ENCODE data around the gene DTX2. TPM values are rescaled to one million over a fixed set of nuclear protein-coding genes. Genes with fewer than 3 reads are reported as not detected.

The DTX2 gene
- total and polyA plus RNA-seq, 2 donors (not counting 1 experiment from before 2014, with no cell fraction given), result 36.4 to 66.9 TPM

GRCh38 chr7:76428149-76428823, 33.2 kb upstream of the DTX2 start:
- no peaks in the 10 kb centered on the region for H3K9me3 ChIP-seq (ENCODE audit: control extremely low read depth in 1 of 3, control insufficient read depth in 2 of 3, insufficient read depth in 1 of 3, low read length in 2 of 3)
- no peak overlapping the region for H3K27ac Mint-ChIP-seq
- CTCF ChIA-PET, result no interaction called here

GRCh38 chr7:76428868-76429805, 32.4 kb upstream of the DTX2 start:
- no peaks in the 10 kb centered on the region for H3K27me3 Mint-ChIP-seq
- H3K79me2 ChIP-seq (ENCODE audit: control insufficient read depth, insufficient read depth, low read length), result no peaks in the 10 kb centered on the region
- H3K27ac Mint-ChIP-seq, result no peak overlapping the region
- H4K20me1 ChIP-seq (ENCODE audit: control insufficient read depth, insufficient read depth, low read length, poor library complexity, severe bottlenecking), result no peaks in the 10 kb centered on the region
- DNase-seq (no peak), ATAC-seq (ENCODE audit: low read depth) (no peak)
- no peaks in the 10 kb centered on the region for H3K4me1 Mint-ChIP-seq
- H3K4me2 ChIP-seq (replicated peaks; ENCODE audit: low read depth, low read length, poor library complexity, severe bottlenecking), result no peak overlapping the region
- H3K27me3 ChIP-seq (replicated peaks in 1 of 4; ENCODE audit: control extremely low read depth in 1 of 4, control insufficient read depth in 3 of 4, insufficient read depth in 4 of 4, low read length in 3 of 4), result no peaks in the 10 kb centered on the region
- intact Hi-C loops (cut with micrococcal nuclease), result no loop called here
- H3K9ac ChIP-seq (ENCODE audit: low read length), result no peak overlapping the region
- no peak overlapping the region for H2AFZ ChIP-seq (ENCODE audit: insufficient read depth, low read depth, low read length, poor library complexity, severe bottlenecking)
- ChIA-PET POLR2A (no interaction called here), CTCF (no interaction called here)
- no peak overlapping the region for H3K4me3 Mint-ChIP-seq
- 91% methylated on average over 18 of the region's 18 CpGs for WGBS (ENCODE audit: insufficient coverage)
- H3K36me3 ChIP-seq (replicated peaks in 1 of 2; ENCODE audit: control extremely low read depth in 1 of 2, control insufficient read depth in 1 of 2, extremely low read depth in 1 of 2, insufficient read depth in 2 of 2, low read length in 1 of 2), result no peaks in the 10 kb centered on the region
- TF ChIP-seq EZH2 (IDR thresholded peaks at IDR 0.05; ENCODE audit: borderline replicate concordance, insufficient read depth, low read depth, low read length, poor library complexity, severe bottlenecking) (no peak), CTCF (IDR thresholded peaks at IDR 0.05) (no peak)
- no peak overlapping the region for H3K27ac ChIP-seq (ENCODE audit: low read length in 2 of 2)
- no peaks in the 10 kb centered on the region for H3K9me3 Mint-ChIP-seq (ENCODE audit: insufficient read depth)
- no peak overlapping the region for H3K4me3 ChIP-seq (ENCODE audit: control extremely low read depth in 1 of 5, extremely low read depth in 1 of 5, insufficient read depth in 1 of 5, low read depth in 2 of 5, low read length in 4 of 5)
- H3K4me1 ChIP-seq (ENCODE audit: control insufficient read depth in 2 of 2, insufficient read depth in 2 of 2, low read length in 2 of 2), result no peaks in the 10 kb centered on the region
- no peaks in the 10 kb centered on the region for H3K9me3 ChIP-seq (ENCODE audit: control extremely low read depth in 1 of 3, control insufficient read depth in 2 of 3, insufficient read depth in 1 of 3, low read length in 2 of 3)

More at GRCh38 chr7:76428149-76428823, 33.2 kb upstream of the DTX2 start:
- H3K4me1 ChIP-seq (ENCODE audit: control insufficient read depth in 2 of 2, insufficient read depth in 2 of 2, low read length in 2 of 2), result no peaks in the 10 kb centered on the region
- intact Hi-C loops (cut with micrococcal nuclease), result no loop called here
- WGBS (ENCODE audit: insufficient coverage), result 95% methylated on average over 4 of the region's 13 CpGs
- no peaks in the 10 kb centered on the region for H4K20me1 ChIP-seq (ENCODE audit: control insufficient read depth, insufficient read depth, low read length, poor library complexity, severe bottlenecking)
- H3K27me3 Mint-ChIP-seq, result peaks cover 3% of the 10 kb centered on the region
- H3K4me2 ChIP-seq (replicated peaks; ENCODE audit: low read depth, low read length, poor library complexity, severe bottlenecking), result no peak overlapping the region
- no peaks in the 10 kb centered on the region for H3K36me3 ChIP-seq (replicated peaks in 1 of 2; ENCODE audit: control extremely low read depth in 1 of 2, control insufficient read depth in 1 of 2, extremely low read depth in 1 of 2, insufficient read depth in 2 of 2, low read length in 1 of 2)
- no peak for TF ChIP-seq EZH2 (IDR thresholded peaks at IDR 0.05; ENCODE audit: borderline replicate concordance, insufficient read depth, low read depth, low read length, poor library complexity, severe bottlenecking)
- H3K9ac ChIP-seq (ENCODE audit: low read length), result no peak overlapping the region
- H3K79me2 ChIP-seq (ENCODE audit: control insufficient read depth, insufficient read depth, low read length), result no peaks in the 10 kb centered on the region
- H2AFZ ChIP-seq (ENCODE audit: insufficient read depth, low read depth, low read length, poor library complexity, severe bottlenecking), result no peak overlapping the region
- H3K4me3 Mint-ChIP-seq, result no peak overlapping the region
- H3K4me1 Mint-ChIP-seq, result no peaks in the 10 kb centered on the region
- POLR2A ChIA-PET, result interaction anchor here (0.8 kb wide), 1 partner anchor 766 kb away, joined by 4 read pairs; no protein-coding TSS in a partner anchor
- no peaks in the 10 kb centered on the region for H3K27me3 ChIP-seq (replicated peaks in 1 of 4; ENCODE audit: control extremely low read depth in 1 of 4, control insufficient read depth in 3 of 4, insufficient read depth in 4 of 4, low read length in 3 of 4)
- no peak overlapping the region for H3K27ac ChIP-seq (ENCODE audit: low read length in 2 of 2)
- no peak for DNase-seq
- no peak overlapping the region for H3K4me3 ChIP-seq (ENCODE audit: control extremely low read depth in 1 of 5, extremely low read depth in 1 of 5, insufficient read depth in 1 of 5, low read depth in 2 of 5, low read length in 4 of 5)
- no peak for ATAC-seq (ENCODE audit: low read depth)
- H3K9me3 Mint-ChIP-seq (ENCODE audit: insufficient read depth), result no peaks in the 10 kb centered on the region

All from B cell (primary cell).